Activated CD8-positive, alpha-beta memory T cell treated with anti-CD3 and anti-CD28 coated beads, Interleukin-2, amount 50 U/mL, for 24 hours (primary cell): ENCODE data around the gene CFAP61.
"Not testable (repeated sequence)": the region's sequence is repeated elsewhere in the genome, so short reads cannot be mapped to it uniquely, and the experiment has no call there.

Source experiments
- DNase-seq: peaks from one replicate; pipeline ENCODE4 v3.0.0-alpha.2; 2020; ENCODE audit errors: extremely low read depth

The CFAP61 gene

DNA sequence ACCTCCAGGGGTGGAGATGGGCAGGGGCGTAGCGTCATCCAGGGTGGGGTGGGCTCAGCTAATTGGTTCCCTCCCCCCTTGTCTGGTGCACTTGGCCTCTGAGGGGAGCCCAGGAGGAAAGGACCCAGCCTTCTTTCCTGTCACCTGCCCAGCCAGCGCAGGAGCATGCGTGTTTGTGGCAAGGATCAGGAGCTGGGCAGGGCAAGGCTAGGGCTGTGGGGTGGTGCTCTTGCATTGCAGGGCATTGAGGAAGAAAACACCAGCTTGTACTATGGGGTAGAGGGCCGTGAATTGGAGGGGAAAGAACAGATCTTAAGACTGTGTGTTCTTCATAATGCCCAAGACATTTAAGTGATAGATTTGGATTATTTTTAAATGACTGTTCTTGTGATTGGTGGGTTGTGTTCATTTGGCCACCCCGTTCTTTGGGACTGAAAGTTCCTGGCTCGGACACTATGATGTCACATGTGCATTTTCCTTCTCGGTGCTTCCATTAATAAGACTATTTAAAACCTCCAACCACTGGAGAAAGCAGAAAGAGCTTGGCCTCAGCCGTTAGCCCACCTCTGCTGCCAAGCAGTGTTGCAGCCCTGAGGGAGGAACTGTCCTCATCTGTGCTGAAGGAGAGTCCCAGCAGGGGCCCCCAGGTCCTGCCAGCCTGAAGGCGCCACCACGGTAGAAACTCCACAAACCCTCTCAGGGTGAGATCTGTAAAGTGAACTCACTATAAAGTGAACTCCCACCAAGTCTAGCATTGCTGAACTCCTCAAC, 179.4 kb downstream of the CFAP61 start:
- DNase-seq = no peak

DNA sequence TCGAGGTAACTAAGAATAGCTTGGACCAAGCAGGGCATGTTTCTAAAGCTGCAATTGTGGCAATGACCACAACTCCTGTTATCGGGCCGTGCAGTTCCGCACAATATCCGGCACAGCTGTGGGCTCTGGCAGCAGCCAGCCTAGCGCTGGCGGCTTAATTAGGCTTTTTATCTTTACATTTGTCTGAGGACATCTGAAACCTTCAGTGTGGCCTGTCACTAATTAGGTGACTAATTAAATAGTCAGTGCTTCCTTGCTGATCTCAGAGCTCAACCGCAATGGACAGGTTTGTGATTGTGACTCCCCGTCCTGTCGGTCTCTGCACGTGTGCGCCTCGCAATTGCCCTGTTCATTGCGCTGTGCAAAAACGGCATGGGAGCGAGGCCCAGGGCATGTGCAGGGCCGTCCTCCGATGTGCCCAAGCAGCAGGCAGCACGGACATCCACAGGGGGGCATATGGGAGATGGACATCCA, 180.7 kb downstream of the CFAP61 start:
- no peak for DNase-seq

DNA sequence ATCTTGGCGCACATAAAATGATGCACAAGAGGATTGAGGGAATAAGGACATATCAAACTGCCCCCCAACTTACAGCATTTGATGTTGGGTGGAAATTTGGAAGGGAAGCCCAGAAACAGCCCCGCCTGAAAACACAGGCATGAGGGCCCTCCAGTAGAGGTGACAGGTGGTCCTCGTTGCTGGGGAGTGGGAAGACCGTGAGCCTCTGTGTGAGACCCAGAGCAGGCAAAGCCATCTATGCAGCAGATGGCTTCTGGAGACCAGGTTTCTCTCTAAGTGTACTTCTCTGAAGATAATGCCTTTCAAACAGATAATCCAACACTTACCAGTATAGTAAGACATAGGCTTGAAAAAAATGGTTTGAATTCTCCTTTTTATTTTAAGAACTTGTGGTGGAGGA, 183.3 kb downstream of the CFAP61 start:
- no peak for DNase-seq

DNA sequence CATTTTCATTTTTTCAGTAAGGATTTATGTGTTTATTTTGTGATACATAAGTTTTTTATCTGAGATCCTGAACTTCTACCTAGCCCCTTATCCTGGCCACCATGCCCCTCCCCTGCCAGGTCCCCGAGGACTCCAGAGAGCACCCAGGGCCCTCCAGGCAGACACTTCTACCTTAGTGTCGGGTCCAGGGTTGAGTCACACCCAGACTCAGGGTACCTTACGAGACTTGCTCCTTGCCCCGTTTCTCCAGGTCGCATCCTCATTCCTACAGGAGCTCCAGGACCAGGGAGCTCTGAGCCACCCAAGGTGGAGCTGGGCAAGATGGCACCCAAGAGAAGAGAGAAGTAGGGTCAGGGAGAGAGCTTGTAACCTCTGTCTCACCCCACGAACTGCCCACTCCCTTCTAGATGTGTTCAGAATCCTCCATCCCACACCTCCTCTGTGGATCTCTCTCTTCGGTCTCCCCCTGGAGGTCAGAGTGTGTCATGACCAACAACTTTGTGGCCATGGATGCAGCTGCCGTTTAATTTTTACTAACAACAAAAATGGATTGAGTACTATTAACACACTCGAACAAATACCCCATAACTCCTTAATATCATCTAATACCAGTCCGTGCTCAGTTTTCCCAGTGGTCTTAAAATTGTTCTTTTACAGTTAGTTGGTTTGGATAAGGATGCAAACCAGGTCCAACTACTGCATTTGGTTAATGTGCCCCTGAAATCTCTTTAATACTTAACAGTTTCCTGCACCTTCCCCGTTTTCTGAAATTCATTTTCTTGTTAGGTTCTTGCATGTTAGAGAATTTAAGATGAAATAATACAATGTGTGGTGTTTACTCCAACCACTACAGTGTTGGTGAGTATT, 185.0 kb downstream of the CFAP61 start:
- no peak for DNase-seq

DNA sequence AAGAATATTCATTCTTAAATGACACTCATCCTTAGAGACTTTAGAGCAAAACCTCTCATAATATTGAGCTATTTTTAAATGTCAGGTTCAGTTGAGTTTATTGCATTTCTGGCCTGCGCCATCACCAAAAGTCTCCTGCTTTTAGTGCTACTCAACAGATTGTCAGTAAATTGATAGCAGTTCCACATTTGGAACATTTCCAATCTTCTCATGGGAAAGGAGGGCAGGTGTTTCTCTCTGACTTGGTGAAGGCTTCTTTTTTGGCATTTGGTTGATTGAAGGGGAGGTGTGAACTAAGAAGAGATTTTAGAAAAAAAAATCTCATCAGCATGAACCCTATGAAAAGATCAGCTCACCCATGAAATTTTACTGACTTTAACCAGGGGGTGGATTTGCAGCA, 189.6 kb downstream of the CFAP61 start:
- no peak for DNase-seq

DNA sequence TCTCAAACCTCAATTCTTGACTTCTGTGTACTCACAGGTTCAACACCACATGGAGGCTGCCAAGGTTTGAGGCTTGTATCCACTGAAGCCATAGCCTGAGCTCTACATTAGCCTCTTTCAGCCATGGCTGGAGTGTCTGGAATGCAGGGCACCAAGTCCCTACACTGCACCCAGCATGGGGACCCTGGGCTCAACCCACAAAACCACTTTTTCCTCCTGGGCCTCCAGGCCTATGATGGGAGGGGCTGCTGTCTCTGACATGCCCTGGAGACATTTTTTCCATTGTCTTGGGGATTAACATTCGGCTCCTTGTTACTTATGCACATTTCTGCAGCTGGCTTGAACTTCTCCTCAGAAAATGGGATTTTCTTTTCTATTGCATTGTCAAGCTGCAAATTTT, 192.1 kb downstream of the CFAP61 start:
- DNase-seq = not testable (repeated sequence)

DNA sequence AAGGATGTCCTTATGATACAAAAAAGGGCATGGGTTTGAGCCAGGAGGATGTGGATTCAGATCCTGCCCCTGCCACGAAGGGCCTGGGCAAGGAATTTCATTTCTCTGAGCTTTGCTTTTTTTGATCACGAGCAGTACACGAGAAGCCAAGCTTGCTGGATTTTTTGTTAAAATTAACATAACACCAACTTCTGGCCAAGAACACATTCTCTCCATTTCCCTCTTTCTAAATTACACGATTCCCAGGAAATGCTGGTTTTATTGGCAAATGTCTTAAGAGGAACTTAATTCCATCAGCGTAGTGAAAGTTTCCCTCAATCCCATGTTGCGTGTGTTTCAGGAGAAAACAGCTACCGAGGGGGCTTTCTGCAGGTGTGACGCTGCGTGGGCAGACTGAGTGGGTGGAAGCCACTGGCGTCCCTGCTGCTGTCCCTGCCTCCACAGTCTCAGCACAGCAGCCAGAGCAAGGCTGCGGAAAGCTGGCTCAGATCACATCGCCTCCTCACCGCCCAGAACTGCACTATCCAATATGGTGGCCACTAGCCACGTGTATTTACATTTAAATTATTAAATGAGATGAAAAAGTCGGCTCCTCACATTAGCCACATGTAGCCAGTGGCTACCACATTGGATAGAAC, 194.8 kb downstream of the CFAP61 start:
- DNase-seq = no peak

DNA sequence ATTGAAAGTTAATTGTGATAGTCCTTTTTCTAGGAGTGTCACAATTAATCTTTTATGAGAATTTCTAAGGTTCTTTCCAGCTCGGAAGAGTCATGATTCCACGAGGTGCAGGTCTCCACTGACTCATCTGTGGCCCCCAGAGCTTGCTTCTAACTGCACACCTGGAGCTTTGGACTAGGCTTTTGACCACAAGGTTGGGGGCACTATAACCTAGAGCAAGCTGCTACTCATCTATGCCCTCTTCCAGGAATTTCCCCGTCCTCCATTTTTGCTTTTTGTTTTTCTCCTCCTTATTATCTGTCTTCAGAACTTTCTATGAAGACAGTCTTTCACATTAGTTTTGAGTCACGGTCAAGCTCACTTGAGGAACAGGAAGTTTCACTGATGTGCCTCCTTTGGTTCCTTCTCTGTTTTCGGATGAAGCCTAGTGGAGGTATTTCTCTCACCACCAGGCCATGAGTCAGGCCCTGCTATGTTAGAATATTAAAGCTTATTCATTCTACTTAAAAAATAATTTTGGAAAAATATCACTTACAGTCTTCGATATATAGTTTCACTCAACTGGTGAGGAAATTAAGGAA, 196.4 kb downstream of the CFAP61 start:
- DNase-seq = no peak

DNA sequence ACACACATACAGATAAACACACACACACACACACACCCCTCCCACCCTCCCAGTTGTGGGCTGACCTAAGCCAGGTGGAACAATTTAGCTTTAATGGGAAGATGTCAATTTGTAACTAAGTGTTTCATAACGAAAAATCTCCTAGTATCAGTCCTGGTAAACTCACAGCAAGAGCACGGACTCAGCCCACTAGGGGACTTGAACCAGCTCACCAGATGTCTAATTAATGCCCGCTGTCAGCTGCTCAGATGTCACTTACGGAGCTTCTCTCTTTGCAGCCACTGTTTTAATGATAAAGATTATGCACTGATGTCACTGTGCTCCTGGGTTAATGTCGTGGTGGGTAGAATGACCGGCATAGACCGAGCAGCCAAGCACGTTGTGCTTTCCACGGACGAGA, 199.0 kb downstream of the CFAP61 start:
- no peak for DNase-seq

DNA sequence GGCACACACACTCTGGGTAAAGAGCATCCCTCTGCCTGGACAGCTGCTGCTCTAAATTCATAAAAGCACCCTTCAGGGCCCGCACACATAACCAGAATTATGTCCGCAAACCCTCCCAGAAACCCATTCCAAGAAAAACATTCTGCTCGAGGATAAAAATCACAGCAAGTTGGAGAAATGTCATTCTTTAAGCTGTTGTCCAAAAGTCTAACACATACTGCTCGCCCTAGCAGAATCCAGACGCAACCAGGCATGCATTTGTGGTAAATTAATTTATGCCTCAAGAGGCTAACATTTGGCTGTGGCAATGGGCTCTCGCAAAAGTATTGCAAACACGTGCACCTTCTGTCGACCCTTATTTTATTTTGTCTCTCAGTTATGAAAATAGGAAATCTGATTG, 199.5 kb downstream of the CFAP61 start:
- no peak for DNase-seq

DNA sequence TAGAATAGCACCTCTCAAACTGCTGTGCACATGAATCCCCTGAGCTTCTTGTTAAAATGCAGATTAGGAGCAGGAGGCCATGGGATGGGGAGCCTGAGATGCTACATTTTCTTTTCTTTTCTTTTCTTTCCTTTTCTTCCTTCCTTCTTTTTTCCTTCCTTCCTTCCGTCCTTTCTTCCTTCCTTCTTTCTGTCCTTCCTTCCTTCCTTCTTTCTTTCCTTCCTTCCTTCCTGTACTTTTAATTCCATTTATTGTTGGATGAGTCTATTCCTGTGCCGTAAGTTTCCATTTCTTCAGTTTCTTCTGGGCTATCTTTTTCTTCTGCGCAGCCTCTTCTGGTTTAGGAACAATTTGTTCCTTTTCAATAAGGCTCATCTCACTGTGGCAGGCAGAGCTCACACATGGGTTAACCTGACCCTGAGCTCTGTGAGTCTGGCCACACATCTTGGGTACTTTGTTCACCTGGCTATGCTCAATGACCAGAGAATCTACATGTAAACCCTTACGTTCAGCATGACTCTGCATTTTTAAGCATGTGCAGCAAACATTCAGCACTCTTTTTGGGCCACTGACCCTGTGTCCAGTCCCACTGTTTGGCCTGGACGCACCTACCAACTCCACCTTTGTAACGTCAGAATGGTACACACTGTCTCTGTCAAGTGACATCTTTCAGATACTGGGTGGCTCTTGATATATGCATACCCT, 200.9 kb downstream of the CFAP61 start:
- DNase-seq = no peak

DNA sequence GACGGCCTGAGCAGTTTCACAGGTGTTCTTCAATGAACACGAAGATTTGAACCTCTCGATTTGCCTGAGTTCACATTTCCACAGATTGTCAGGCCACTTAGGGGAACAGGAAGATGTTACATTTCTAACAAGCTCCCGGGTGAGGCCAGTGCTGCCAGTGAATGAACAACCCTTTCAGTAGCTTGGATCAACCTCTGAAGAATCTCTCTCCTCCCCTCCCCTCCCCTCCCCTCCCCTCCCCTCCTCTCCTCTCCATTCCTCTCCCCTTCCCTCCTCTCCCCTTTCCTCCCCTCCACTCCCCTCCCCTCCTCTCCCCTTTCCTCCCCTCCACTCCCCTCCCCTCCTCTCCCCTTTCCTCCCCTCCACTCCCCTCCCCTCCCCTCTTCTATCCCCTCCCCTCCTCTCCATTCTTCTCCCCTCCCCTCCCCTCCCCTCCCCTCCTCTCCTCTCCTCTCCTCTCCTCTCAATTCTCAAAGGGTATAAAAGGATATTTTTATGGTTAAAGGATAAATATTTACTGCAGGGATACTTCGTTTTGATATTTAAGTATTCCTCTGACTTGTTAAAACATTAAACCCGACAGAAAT, 201.5 kb downstream of the CFAP61 start:
- DNase-seq = no peak

DNA sequence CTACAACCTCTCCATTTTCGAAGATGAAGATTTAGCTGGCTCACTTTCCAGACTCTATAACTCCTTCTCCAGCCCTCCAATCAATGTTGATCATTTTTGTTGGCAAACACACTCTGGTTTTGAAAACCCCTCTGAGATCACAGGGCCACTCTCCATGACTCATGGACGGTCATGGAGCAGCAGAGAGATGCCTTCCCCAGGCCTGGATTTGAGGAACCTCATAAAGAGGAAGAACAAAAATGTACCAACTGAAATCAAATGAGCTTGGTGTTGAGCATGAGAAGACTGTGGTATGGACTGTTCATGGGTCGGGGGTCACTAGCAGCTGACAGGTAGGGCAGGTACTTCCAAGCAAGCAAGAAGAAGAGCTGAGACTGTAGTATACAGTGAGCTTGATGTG, 202.8 kb downstream of the CFAP61 start:
- DNase-seq = no peak

DNA sequence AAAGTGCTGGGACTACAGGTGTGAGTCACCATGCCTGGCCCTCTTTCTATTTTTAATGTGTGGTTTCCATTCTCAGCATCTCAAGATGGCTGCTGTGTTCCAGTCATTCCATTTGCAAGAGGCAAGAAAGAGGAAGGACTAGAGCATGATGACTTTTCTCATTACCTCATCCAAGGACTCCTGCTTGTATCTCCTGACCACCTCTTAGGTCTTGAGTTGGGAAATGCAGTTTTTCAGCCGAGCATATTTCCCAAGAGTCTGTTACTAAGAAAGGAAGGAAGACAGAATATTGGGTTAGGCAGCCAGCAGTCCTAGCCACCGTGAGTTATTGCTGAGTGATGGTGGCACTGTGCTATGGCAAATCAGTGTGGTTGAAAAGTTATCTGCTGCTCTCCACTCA, 207.2 kb downstream of the CFAP61 start:
- DNase-seq = no peak

DNA sequence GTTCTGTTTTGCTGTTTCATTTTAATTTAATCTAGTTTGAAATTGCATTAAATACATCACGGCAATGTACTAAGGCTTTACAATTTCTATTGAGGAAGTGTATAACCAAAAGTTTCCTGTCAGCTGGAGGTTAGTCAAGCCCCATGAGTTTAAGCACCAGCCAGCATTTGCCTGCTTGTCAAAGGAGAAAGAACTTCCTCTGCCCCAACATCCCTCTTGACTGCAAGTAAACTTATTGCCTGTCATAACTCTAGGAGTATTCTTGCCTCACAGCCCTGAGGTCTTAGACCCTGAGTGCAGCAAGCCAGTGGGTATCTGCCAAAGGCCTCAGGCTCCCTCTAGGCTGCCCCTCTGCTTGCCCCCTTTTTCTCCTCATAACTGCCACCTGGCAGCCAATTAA, 208.8 kb downstream of the CFAP61 start:
- DNase-seq = no peak

DNA sequence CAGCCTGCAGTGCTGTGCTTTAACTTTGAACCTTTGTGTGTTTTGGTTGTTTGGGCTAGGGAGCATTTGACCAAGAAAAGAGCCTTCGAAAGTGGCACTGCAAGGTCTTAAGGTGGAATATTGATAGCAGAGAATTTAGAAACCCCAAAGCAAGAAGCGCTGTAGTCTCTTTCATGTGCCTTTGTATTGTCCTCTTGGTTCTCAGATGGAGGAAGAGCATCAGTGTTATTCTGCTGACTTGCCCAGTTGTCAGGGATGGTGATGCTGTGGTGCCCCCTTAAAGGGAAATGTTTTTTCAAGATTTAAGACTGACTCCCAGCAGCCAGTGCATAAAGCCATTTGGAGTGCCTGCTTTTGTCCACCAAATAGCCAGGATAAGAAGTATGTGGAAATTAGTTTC, 212.9 kb downstream of the CFAP61 start:
- DNase-seq = no peak

DNA sequence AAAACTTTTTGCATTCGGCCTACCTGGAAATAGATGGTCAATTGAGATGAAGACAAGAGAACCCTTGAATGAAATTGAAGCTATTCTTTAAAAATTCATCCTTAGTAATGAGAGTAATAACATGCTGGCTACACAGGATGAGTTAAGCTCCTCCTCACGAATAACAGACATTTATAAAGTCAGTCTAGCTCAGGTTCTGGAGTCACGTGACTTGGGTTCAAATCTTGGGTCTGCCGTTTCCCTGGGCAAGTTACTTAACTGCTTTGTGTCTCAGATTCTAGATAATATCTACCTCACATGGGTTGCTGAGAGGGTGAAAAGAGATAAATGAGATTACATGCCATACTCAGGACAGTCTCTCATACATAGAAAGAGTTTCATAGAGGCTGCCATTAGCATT, 214.2 kb downstream of the CFAP61 start:
- no peak for DNase-seq

DNA sequence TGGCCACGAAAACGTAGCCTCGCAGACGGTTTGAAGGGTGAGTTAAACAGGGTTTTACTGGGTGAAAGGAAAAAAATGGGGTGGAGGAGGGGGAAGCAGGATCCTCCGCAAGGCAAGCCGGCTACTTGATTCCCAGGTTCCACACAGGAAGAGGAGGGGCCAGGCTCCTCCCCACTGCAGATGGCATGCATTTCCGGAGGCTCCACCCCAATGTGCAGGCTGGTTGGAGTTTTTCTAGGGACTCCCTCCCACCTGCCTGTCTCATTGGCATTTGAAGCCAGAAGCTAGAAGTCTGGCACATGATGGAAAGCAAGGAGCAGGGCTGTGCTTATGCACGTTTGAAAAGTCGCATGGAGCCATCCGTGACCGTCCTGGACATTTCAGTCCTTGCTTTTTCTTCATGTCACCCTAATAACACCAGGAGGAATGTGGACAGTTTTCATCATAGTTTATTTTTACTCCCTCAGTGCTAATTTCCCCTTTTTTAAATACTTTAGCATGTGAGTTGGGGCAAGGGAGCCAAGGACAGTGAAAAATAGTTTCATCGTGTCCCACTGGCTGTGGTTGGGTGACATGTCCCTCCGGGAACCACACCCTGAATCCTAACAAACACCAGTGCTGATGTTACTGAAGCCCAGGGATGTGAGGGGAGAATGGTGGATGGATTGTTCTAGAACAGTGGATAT, 215.5 kb downstream of the CFAP61 start:
- no peak for DNase-seq

DNA sequence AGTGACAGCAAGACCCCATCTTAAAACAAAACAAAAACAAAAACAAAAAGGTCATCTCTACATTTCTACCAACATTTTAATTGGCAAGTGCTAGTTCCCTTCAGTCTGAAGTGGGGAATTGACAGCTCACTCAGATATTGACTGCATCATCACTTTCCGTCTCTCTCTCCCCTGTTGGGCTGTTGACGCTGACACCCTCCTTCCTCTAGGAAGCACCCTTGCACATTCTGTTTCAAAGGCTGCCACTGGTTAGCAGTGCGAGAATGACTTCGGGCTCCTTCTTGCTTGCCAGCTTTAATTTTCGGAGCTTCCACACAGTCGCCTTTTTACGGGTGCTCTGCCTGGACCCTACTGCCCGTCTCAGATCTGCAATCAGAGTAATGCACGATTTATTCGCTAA, 218.9 kb downstream of the CFAP61 start:
- DNase-seq = no peak

DNA sequence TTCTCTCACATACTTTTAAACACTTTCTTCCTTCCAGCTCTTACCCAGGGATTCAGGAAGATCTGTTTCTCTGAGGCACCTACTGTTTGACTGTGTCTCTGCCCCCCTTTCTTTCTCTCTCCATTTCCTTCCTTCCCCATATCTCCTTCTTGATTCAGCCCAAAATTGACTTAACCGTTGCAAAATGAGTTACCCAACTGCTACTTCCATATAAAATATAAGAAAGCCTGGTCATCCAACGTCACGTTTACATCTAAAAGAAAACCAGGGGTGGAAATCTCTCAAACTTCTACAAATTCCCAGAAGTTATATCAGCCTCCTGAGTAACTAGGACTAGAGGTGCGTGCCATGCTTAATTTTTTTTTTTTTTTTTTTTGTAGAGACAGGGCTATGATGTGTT, 220.4 kb downstream of the CFAP61 start:
- no peak for DNase-seq

DNA sequence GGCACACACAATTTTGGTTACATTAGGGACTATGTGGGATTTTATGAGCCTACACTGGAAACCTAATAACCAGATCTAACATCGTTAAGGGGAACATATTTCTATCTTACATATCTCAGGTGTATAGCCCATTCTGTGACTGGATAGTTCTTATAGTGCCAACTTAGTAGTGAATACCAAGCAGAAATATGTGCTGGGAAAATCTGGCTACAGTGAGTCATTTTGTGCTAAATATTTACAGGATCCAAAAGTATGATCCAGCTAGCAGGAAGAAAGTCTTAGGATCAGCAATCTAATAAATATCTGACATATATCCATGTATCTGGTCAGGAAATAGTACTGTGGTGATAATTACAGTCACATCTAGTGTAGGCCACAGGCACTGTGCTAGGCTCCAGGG, 221.0 kb downstream of the CFAP61 start:
- DNase-seq = no peak
